Neural cell (in vitro differentiated cells): Measurements from ENCODE around the gene SH3BP5. TPM values are rescaled to one million over a fixed set of nuclear protein-coding genes. Genes with fewer than 3 reads are reported as not detected.

Experiments used
- H2AFZ ChIP-seq: fragments of 200-600, 300-800 bp; sonication (generic), shearing (Covaris generic); 2 replicates; pipeline ENCODE4 v1.6.0; 2014; ENCODE audit warnings: low read depth, mild to moderate bottlenecking, antibody characterized with exemption, low read length, moderate library complexity
- H3F3A ChIP-seq: fragments of 200-600 bp; shearing (Covaris generic); 2 replicates; pipeline ENCODE4 v1.6.1; 2016; ENCODE audit warnings: mild to moderate bottlenecking, moderate library complexity, mixed read lengths, antibody characterized with exemption, low read length; ENCODE audit not compliant: insufficient read depth, poor library complexity, severe bottlenecking
- H3K27ac ChIP-seq: fragments of 200-600, 300-800 bp; sonication (generic), shearing (Covaris generic); 2 replicates; pipeline ENCODE4 v1.5.1; 2014; ENCODE audit warnings: mild to moderate bottlenecking, low read length, moderate library complexity
- H3K27me3 ChIP-seq: fragments of 300-800, 200-600 bp; sonication (generic), shearing (Covaris generic); 2 replicates; pipeline ENCODE4 v1.6.0; 2014; ENCODE audit warnings: mild to moderate bottlenecking, low read depth, low read length, moderate library complexity; ENCODE audit not compliant: insufficient read depth
- H3K36me3 ChIP-seq: fragments of 300-800, 200-600 bp; sonication (generic), shearing (Covaris generic); 2 replicates; pipeline ENCODE4 v1.5.1; 2014; ENCODE audit warnings: mild to moderate bottlenecking, antibody characterized with exemption, low read length, moderate library complexity; ENCODE audit not compliant: insufficient read depth
- H3K4me2 ChIP-seq: fragments of 300-800, 200-600 bp; sonication (generic), shearing (Covaris generic); 2 replicates; pipeline ENCODE4 v1.6.0; 2014; ENCODE audit warnings: mild to moderate bottlenecking, low read length
- H3K4me3 ChIP-seq: fragments of 300-800, 200-600 bp; sonication (generic), shearing (Covaris generic); 2 replicates; pipeline ENCODE4 v1.5.1; 2014; ENCODE audit warnings: mild to moderate bottlenecking, low read length, moderate library complexity
- H3K79me2 ChIP-seq: fragments of 200-600 bp; shearing (Covaris generic); replicated peaks from 2 replicates; pipeline ENCODE4 v1.6.0; 2014; ENCODE audit warnings: mild to moderate bottlenecking, low read length, moderate library complexity; ENCODE audit not compliant: insufficient read depth
- H3K9ac ChIP-seq: fragments of 300-800, 200-600 bp; sonication (generic), shearing (Covaris generic); 2 replicates; pipeline ENCODE4 v1.6.1; 2016; ENCODE audit warnings: mild to moderate bottlenecking, low read length, mixed read lengths
- H3K9me2 ChIP-seq: fragments of 200-600 bp; shearing (Covaris generic); 2 replicates; pipeline ENCODE4 v1.6.1; 2016; ENCODE audit warnings: mild to moderate bottlenecking, low read length, mixed read lengths; ENCODE audit not compliant: insufficient read depth
- H3K9me3 ChIP-seq: fragments of 200-600, 300-800 bp; sonication (generic), shearing (Covaris generic); 2 replicates; pipeline ENCODE4 v1.6.1; 2016; ENCODE audit warnings: mild to moderate bottlenecking, mixed run types, low read length, moderate library complexity, mixed read lengths
- H4K20me1 ChIP-seq: fragments of 200-600 bp; shearing (Covaris generic); 2 replicates; pipeline ENCODE4 v1.6.1; 2016; ENCODE audit warnings: mild to moderate bottlenecking, mixed run types; ENCODE audit not compliant: insufficient read depth
- EP300 ChIP-seq: fragments of 450-650 bp; conservative IDR thresholded peaks from 2 replicates; pipeline ENCODE4 v1.6.1; 2014; ENCODE audit warnings: antibody characterized with exemption, mild to moderate bottlenecking, moderate library complexity; ENCODE audit not compliant: poor library complexity, severe bottlenecking
- EZH2 ChIP-seq: fragments of 200-600, 300-800 bp; shearing (Covaris generic), sonication (generic); IDR thresholded peaks from 2 replicates; pipeline ENCODE4 v1.6.1; 2014; ENCODE audit warnings: antibody characterized with exemption, low read length, borderline replicate concordance, mild to moderate bottlenecking; ENCODE audit not compliant: insufficient read depth, poor library complexity, severe bottlenecking
- MXI1 ChIP-seq: fragments of 450-650 bp; conservative IDR thresholded peaks from 2 replicates; pipeline ENCODE4 v1.6.1; 2014; ENCODE audit warnings: antibody characterized with exemption, mild to moderate bottlenecking; ENCODE audit not compliant: poor library complexity, severe bottlenecking
- POLR2AphosphoS5 ChIP-seq: IDR thresholded peaks from 2 replicates; pipeline ENCODE4 v1.6.1; 2012
- RAD21 ChIP-seq: fragments of 450-650 bp; conservative IDR thresholded peaks from 2 replicates; pipeline ENCODE4 v1.6.1; 2014; ENCODE audit warnings: antibody characterized with exemption, mild to moderate bottlenecking, moderate library complexity
- SMC3 ChIP-seq: fragments of 450-650 bp; conservative IDR thresholded peaks from 2 replicates; pipeline ENCODE4 v1.6.1; 2014; ENCODE audit warnings: antibody characterized with exemption, mild to moderate bottlenecking, moderate library complexity; ENCODE audit not compliant: poor library complexity
- TAF1 ChIP-seq: IDR thresholded peaks from 2 replicates; pipeline ENCODE4 v1.6.1; 2012; ENCODE audit warnings: low read depth
- polyA plus RNA-seq: library from polyadenylated mRNA; depleted of rRNA; stranded (reverse); fragments of >200 nt; gene quantifications from 2 replicates; pipeline ENCODE4 v1.2.3, GENCODE V29; 2014
- TF ChIP-seq, protein P1 (sequence below): IDR thresholded peaks from 2 replicates; pipeline ENCODE4 v1.6.1; 2012; ENCODE audit warnings: borderline replicate concordance
- TF ChIP-seq, protein P2 (sequence below): fragments of 450-650 bp; IDR thresholded peaks from 2 replicates; pipeline ENCODE4 v1.5.1; 2014; ENCODE audit warnings: antibody characterized with exemption, mild to moderate bottlenecking, moderate library complexity; ENCODE audit not compliant: poor library complexity, severe bottlenecking

Gene SH3BP5
- polyA plus RNA-seq, 1 donor from 2014 or later: 166 TPM

DNA sequence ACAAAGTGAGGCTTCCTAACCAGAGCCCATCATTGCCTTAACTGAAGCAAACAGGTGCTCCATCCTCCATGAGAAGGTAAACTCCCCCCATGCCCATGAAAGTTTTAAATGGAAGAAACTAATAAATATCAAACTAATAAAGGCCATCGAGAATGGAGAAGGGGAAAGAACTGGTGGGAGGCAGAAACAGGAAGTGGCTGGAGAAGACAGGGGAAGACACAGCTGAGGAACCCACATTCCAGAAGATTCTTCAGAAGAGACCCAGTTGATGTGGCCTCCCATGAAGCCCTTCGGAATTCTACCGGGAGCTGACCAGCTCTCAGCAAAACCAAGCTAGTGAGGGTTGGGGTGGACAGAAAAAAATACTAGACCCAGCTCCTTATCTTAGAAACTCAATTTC, 41.6 kb downstream of the SH3BP5 start:
- no peak overlapping the region for H3K9ac ChIP-seq
- H3K27ac ChIP-seq: no peak overlapping the region
- H3K9me2 ChIP-seq: no peaks in the 10 kb centered on the region
- no peak overlapping the region for H3K4me3 ChIP-seq
- H3K4me2 ChIP-seq: no peak overlapping the region
- no peaks in the 10 kb centered on the region for H3K36me3 ChIP-seq
- TF ChIP-seq EP300 (no peak), TAF1 (no peak), SMC3 (no peak), EZH2 (no peak), POLR2AphosphoS5 (no peak), MXI1 (no peak), RAD21 (no peak)
- TF ChIP-seq, protein P1, sequence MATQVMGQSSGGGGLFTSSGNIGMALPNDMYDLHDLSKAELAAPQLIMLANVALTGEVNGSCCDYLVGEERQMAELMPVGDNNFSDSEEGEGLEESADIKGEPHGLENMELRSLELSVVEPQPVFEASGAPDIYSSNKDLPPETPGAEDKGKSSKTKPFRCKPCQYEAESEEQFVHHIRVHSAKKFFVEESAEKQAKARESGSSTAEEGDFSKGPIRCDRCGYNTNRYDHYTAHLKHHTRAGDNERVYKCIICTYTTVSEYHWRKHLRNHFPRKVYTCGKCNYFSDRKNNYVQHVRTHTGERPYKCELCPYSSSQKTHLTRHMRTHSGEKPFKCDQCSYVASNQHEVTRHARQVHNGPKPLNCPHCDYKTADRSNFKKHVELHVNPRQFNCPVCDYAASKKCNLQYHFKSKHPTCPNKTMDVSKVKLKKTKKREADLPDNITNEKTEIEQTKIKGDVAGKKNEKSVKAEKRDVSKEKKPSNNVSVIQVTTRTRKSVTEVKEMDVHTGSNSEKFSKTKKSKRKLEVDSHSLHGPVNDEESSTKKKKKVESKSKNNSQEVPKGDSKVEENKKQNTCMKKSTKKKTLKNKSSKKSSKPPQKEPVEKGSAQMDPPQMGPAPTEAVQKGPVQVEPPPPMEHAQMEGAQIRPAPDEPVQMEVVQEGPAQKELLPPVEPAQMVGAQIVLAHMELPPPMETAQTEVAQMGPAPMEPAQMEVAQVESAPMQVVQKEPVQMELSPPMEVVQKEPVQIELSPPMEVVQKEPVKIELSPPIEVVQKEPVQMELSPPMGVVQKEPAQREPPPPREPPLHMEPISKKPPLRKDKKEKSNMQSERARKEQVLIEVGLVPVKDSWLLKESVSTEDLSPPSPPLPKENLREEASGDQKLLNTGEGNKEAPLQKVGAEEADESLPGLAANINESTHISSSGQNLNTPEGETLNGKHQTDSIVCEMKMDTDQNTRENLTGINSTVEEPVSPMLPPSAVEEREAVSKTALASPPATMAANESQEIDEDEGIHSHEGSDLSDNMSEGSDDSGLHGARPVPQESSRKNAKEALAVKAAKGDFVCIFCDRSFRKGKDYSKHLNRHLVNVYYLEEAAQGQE: no peak
- TF ChIP-seq, protein P2, sequence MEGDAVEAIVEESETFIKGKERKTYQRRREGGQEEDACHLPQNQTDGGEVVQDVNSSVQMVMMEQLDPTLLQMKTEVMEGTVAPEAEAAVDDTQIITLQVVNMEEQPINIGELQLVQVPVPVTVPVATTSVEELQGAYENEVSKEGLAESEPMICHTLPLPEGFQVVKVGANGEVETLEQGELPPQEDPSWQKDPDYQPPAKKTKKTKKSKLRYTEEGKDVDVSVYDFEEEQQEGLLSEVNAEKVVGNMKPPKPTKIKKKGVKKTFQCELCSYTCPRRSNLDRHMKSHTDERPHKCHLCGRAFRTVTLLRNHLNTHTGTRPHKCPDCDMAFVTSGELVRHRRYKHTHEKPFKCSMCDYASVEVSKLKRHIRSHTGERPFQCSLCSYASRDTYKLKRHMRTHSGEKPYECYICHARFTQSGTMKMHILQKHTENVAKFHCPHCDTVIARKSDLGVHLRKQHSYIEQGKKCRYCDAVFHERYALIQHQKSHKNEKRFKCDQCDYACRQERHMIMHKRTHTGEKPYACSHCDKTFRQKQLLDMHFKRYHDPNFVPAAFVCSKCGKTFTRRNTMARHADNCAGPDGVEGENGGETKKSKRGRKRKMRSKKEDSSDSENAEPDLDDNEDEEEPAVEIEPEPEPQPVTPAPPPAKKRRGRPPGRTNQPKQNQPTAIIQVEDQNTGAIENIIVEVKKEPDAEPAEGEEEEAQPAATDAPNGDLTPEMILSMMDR: no peak
- no peaks in the 10 kb centered on the region for H3K79me2 ChIP-seq
- H2AFZ ChIP-seq: no peak overlapping the region
- H3K9me3 ChIP-seq: no peaks in the 10 kb centered on the region
- H3K27me3 ChIP-seq: no peaks in the 10 kb centered on the region
- H3F3A ChIP-seq: no peaks in the 10 kb centered on the region
- H4K20me1 ChIP-seq: no peaks in the 10 kb centered on the region

DNA sequence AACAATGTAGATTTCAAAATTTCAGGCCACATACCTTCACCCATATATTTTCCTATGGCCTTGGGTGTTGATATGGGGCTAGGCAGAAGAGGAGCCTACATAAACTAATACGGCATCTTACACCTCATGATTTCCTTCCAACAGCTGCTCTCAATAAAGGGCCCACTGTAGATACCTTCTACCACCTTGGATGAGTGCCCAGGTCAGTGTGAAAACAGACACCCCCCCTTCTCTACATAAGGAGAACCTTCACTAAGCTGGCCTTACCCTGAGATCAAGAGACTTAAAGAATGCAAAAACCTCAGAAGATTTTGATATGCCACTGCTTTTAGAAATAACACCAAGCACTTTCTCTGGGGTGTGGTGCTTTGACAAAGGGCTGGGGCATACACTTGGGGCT, 42.7 kb downstream of the SH3BP5 start:
- Histone ChIP-seq H4K20me1 (no peaks in the 10 kb centered on the region), H3K4me3 (no peak overlapping the region), H3K9me3 (no peaks in the 10 kb centered on the region), H2AFZ (no peak overlapping the region), H3K27ac (no peak overlapping the region), H3F3A (no peaks in the 10 kb centered on the region), H3K9me2 (no peaks in the 10 kb centered on the region), H3K9ac (no peak overlapping the region), H3K4me2 (no peak overlapping the region), H3K79me2 (no peaks in the 10 kb centered on the region), H3K36me3 (no peaks in the 10 kb centered on the region), H3K27me3 (no peaks in the 10 kb centered on the region)
- TF ChIP-seq SMC3 (no peak), TAF1 (no peak), MXI1 (no peak)
